Neural cell (in vitro differentiated cells): ENCODE results near the gene TMEM269.

Experiments
- CTCF ChIP-seq: fragments of 450-650 bp; IDR thresholded peaks from 2 replicates; pipeline ENCODE4 v1.5.1; 2014; ENCODE audit warnings: antibody characterized with exemption, mild to moderate bottlenecking, moderate library complexity; ENCODE audit not compliant: poor library complexity, severe bottlenecking
- EP300 ChIP-seq: fragments of 450-650 bp; conservative IDR thresholded peaks from 2 replicates; pipeline ENCODE4 v1.6.1; 2014; ENCODE audit warnings: antibody characterized with exemption, mild to moderate bottlenecking, moderate library complexity; ENCODE audit not compliant: poor library complexity, severe bottlenecking
- EZH2 ChIP-seq: fragments of 200-600, 300-800 bp; shearing (Covaris generic), sonication (generic); IDR thresholded peaks from 2 replicates; pipeline ENCODE4 v1.6.1; 2014; ENCODE audit warnings: antibody characterized with exemption, low read length, borderline replicate concordance, mild to moderate bottlenecking; ENCODE audit not compliant: insufficient read depth, poor library complexity, severe bottlenecking
- MXI1 ChIP-seq: fragments of 450-650 bp; conservative IDR thresholded peaks from 2 replicates; pipeline ENCODE4 v1.6.1; 2014; ENCODE audit warnings: antibody characterized with exemption, mild to moderate bottlenecking; ENCODE audit not compliant: poor library complexity, severe bottlenecking
- POLR2AphosphoS5 ChIP-seq: IDR thresholded peaks from 2 replicates; pipeline ENCODE4 v1.6.1; 2012
- RAD21 ChIP-seq: fragments of 450-650 bp; conservative IDR thresholded peaks from 2 replicates; pipeline ENCODE4 v1.6.1; 2014; ENCODE audit warnings: antibody characterized with exemption, mild to moderate bottlenecking, moderate library complexity
- REST ChIP-seq: IDR thresholded peaks from 2 replicates; pipeline ENCODE4 v1.6.1; 2012; ENCODE audit warnings: borderline replicate concordance
- SMC3 ChIP-seq: fragments of 450-650 bp; conservative IDR thresholded peaks from 2 replicates; pipeline ENCODE4 v1.6.1; 2014; ENCODE audit warnings: antibody characterized with exemption, mild to moderate bottlenecking, moderate library complexity; ENCODE audit not compliant: poor library complexity
- TAF1 ChIP-seq: IDR thresholded peaks from 2 replicates; pipeline ENCODE4 v1.6.1; 2012; ENCODE audit warnings: low read depth

GRCh38 chr1:42837709-42838108, 52.9 kb downstream of the TMEM269 start:
- no peak for TF ChIP-seq CTCF
- no peak for TF ChIP-seq POLR2AphosphoS5
- TF ChIP-seq EP300: no peak
- TF ChIP-seq RAD21: no peak
- no peak for TF ChIP-seq EZH2
- TF ChIP-seq REST: no peak
- TF ChIP-seq TAF1: no peak
- no peak for TF ChIP-seq MXI1
- TF ChIP-seq SMC3: no peak
